OCI-LY3 (cell line): ENCODE data around the gene CCDC201.

Experiments
- H2AFZ ChIP-seq: fragments of 200-600, 300-600 bp; shearing (Covaris generic); 2 replicates; pipeline ENCODE4 v1.6.0; 2014; ENCODE audit warnings: antibody characterized with exemption, low read depth, low read length
- H3K27ac ChIP-seq: fragments of 200-600, 300-600 bp; sonication (generic); 2 replicates; pipeline ENCODE4 v1.5.1; 2014; ENCODE audit warnings: mild to moderate bottlenecking, low read length, moderate library complexity, mixed read lengths
- H3K27me3 ChIP-seq: fragments of 200-600, 300-600 bp; sonication (generic); 2 replicates; pipeline ENCODE4 v1.6.1; 2014; ENCODE audit warnings: low read depth, low read length, mixed read lengths
- H3K36me3 ChIP-seq: fragments of 200-600, 300-600 bp; sonication (generic); replicated peaks from 2 replicates; pipeline ENCODE3; 2014; ENCODE audit warnings: low read depth, low read length, mixed read lengths
- H3K4me1 ChIP-seq: fragments of 300-600, 200-600 bp; sonication (generic); 2 replicates; pipeline ENCODE4 v1.6.1; 2014; ENCODE audit warnings: low read length, mixed read lengths
- H3K4me2 ChIP-seq: fragments of 200-600, 300-600 bp; sonication (generic); 2 replicates; pipeline ENCODE4 v1.6.1; 2014; ENCODE audit warnings: low read length, mixed read lengths
- H3K4me3 ChIP-seq: fragments of 300-600, 200-600 bp; sonication (generic); 2 replicates; pipeline ENCODE4 v1.5.1; 2014; ENCODE audit warnings: antibody characterized with exemption, mild to moderate bottlenecking, low read length, moderate library complexity
- H3K79me2 ChIP-seq: fragments of 300-600, 200-600 bp; shearing (Covaris generic); 2 replicates; pipeline ENCODE4 v1.6.1; 2014; ENCODE audit warnings: mild to moderate bottlenecking, low read length, mixed read lengths
- H3K9ac ChIP-seq: fragments of 300-600, 200-600 bp; shearing (Covaris generic); 2 replicates; pipeline ENCODE4 v1.6.0; 2014; ENCODE audit warnings: mild to moderate bottlenecking, low read length, moderate library complexity
- H3K9me3 ChIP-seq: fragments of 200-600, 300-600 bp; shearing (Covaris generic); 2 replicates; pipeline ENCODE4 v1.6.1; 2014; ENCODE audit warnings: low read length, mixed read lengths; ENCODE audit not compliant: insufficient read depth
- H4K20me1 ChIP-seq: fragments of 200-600, 300-600 bp; sonication (generic); 2 replicates; pipeline ENCODE4 v1.6.1; 2016; ENCODE audit warnings: low read length, mixed read lengths; ENCODE audit not compliant: insufficient read depth
- EZH2phosphoT487 ChIP-seq: fragments of 200-600 bp; shearing (Covaris generic); IDR thresholded peaks from 2 replicates; pipeline ENCODE4 v1.6.1; 2018; ENCODE audit warnings: antibody characterized with exemption, mixed run types, low read depth
- TF ChIP-seq, protein P1 (sequence below): fragments of 200-600, 300-600 bp; sonication (generic); IDR thresholded peaks from 2 replicates; pipeline ENCODE4 v1.5.1; 2014; ENCODE audit warnings: antibody characterized with exemption, low read length, low read depth

The CCDC201 gene

DNA sequence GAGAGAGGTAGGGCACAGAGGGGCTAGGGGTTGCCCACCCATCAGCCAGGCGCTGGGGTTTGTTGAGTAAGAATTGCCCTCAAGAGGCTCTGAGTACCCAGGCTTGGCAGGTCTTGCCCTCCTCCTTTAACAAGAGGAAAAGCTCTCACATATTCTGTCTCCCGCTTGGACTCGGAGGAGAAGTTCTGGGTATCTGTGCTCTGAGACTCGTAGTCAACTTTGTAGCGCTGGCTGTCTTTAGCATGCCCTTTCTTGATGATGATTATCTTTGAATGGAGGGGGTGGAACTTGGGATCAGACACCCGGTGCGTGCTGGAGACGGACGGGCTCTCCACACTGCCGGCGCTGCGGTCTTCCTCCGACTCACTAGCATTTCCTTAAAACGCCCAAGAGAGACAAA is 44.2 kb upstream of the CCDC201 start:
- Histone ChIP-seq H3K4me3 (no peak overlapping the region), H3K36me3 (no peaks in the 10 kb centered on the region), H3K4me2 (no peak overlapping the region), H2AFZ (no peak overlapping the region), H3K27me3 (peaks cover 10% of the 10 kb centered on the region), H3K4me1 (peaks cover 11% of the 10 kb centered on the region), H3K79me2 (no peaks in the 10 kb centered on the region), H3K27ac (no peak overlapping the region), H3K9ac (no peak overlapping the region), H3K9me3 (no peaks in the 10 kb centered on the region), H4K20me1 (no peaks in the 10 kb centered on the region)
- TF ChIP-seq, protein P1, sequence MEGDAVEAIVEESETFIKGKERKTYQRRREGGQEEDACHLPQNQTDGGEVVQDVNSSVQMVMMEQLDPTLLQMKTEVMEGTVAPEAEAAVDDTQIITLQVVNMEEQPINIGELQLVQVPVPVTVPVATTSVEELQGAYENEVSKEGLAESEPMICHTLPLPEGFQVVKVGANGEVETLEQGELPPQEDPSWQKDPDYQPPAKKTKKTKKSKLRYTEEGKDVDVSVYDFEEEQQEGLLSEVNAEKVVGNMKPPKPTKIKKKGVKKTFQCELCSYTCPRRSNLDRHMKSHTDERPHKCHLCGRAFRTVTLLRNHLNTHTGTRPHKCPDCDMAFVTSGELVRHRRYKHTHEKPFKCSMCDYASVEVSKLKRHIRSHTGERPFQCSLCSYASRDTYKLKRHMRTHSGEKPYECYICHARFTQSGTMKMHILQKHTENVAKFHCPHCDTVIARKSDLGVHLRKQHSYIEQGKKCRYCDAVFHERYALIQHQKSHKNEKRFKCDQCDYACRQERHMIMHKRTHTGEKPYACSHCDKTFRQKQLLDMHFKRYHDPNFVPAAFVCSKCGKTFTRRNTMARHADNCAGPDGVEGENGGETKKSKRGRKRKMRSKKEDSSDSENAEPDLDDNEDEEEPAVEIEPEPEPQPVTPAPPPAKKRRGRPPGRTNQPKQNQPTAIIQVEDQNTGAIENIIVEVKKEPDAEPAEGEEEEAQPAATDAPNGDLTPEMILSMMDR, result no peak
- no peak for TF ChIP-seq EZH2phosphoT487

DNA sequence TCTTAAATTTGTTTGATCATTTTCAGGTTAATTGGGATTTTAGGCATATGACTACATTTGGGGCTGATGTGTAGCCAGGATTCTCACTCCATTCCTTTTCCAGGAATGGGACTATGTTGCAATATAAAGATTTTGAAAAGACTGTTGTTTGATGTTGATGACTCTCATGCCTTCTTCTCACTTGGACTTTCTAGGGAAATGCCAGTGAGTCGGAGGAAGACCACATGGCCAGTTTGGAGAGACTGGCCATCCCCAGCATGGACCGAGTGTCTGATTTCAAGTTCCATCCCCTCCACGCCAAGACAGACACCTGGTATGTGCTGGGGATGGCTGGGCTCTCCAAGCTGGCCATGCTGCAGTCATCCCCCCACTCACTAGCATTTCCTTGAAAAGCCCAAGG is 42.7 kb upstream of the CCDC201 start:
- no peaks in the 10 kb centered on the region for H3K79me2 ChIP-seq
- no peak overlapping the region for H3K4me2 ChIP-seq
- H2AFZ ChIP-seq, result no peak overlapping the region
- TF ChIP-seq, protein P1, result no peak
- TF ChIP-seq EZH2phosphoT487, result no peak
- H3K9ac ChIP-seq, result no peak overlapping the region
- H4K20me1 ChIP-seq, result no peaks in the 10 kb centered on the region
- H3K27me3 ChIP-seq, result peaks cover 10% of the 10 kb centered on the region
- H3K9me3 ChIP-seq, result no peaks in the 10 kb centered on the region
- H3K36me3 ChIP-seq, result no peaks in the 10 kb centered on the region
- peaks cover 11% of the 10 kb centered on the region for H3K4me1 ChIP-seq
- H3K4me3 ChIP-seq, result no peak overlapping the region
- no peak overlapping the region for H3K27ac ChIP-seq

DNA sequence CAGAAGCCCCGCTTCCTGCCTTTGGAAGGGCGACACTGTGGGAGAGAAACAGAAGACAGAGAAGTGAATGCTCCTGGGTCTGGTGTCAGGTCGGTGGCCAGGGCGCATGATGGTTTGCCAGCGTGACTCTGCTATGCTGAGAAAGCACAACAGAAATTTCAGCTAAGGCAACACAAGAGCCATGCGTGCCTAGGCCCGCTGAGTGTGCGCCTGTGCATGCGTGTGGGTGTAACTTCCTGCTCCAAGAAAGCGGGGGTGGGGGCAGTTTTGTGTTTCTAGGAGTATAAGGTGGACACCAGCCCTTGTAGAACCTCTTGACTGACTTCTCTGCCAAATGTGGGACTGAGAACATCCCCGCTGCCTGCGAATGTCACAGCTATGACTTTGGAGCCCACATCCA is 42.0 kb upstream of the CCDC201 start:
- H4K20me1 ChIP-seq, result no peaks in the 10 kb centered on the region
- no peaks in the 10 kb centered on the region for H3K36me3 ChIP-seq
- no peak overlapping the region for H3K27ac ChIP-seq
- H3K4me3 ChIP-seq, result no peak overlapping the region
- H3K9ac ChIP-seq, result no peak overlapping the region
- TF ChIP-seq, protein P1, result no peak
- no peak for TF ChIP-seq EZH2phosphoT487
- no peak overlapping the region for H3K4me2 ChIP-seq
- H3K9me3 ChIP-seq, result no peaks in the 10 kb centered on the region
- peaks cover 11% of the 10 kb centered on the region for H3K4me1 ChIP-seq
- H2AFZ ChIP-seq, result no peak overlapping the region
- H3K79me2 ChIP-seq, result no peaks in the 10 kb centered on the region
- H3K27me3 ChIP-seq, result peaks cover 10% of the 10 kb centered on the region

DNA sequence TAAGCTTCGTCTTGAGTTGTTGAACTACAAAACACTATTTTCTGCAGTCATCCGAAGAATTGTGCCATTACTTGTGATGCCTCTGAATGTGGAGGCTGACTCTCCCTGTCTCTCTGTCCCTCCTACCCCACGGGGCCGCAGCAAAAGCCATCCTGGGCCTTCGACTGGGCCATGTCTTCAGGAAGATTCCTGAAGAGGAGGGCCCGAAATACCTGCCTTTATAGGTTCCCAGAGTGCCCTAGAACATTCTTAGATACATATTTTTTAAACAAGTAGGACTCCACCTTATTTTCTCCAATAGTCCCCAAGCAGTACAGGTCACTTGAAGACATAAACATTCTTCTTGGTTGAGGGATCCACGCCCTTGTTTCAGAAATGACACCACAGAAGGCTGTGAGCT is 40.1 kb upstream of the CCDC201 start:
- Histone ChIP-seq H3K9ac (no peak overlapping the region), H3K27me3 (peaks cover 10% of the 10 kb centered on the region), H2AFZ (no peak overlapping the region), H3K4me3 (no peak overlapping the region), H3K4me2 (no peak overlapping the region), H4K20me1 (no peaks in the 10 kb centered on the region), H3K27ac (no peak overlapping the region), H3K79me2 (no peaks in the 10 kb centered on the region), H3K4me1 (peaks cover 3% of the 10 kb centered on the region; the same call in 1 of the 2 replicates), H3K9me3 (no peaks in the 10 kb centered on the region), H3K36me3 (no peaks in the 10 kb centered on the region)
- TF ChIP-seq EZH2phosphoT487, result no peak
- TF ChIP-seq, protein P1, result no peak
